GM21529 (cell line): ENCODE measurements around the gene EMC9.

Experiments used
- ATAC-seq: cut with Tn5 transposase; IDR thresholded peaks from one replicate; pipeline ENCODE4 v1.9.1; 2021; ENCODE audit not compliant: unreplicated experiment

The EMC9 gene

GRCh38 chr14:24092505-24093206 lies 48.7 kb downstream of the EMC9 start:
- no peak for ATAC-seq

- no peak for ATAC-seq
These were observed 49.3 kb downstream of the EMC9 start for GRCh38 chr14:24092110-24092504.

GRCh38 chr14:24089890-24090289 lies 51.5 kb downstream of the EMC9 start:
- no peak for ATAC-seq
